Adrenal gland (tissue), 12 donors: ENCODE measurements around the gene CD48. TPM values are rescaled to one million over a fixed set of nuclear protein-coding genes. Genes with fewer than 3 reads are reported as not detected.
"Not testable (repeated sequence)": the region's sequence is repeated elsewhere in the genome, so short reads cannot be mapped to it uniquely, and the experiment has no call there.

Experiments used
- DNase-seq, 7 donors: peaks; one replicate each; pipeline ENCODE4 v3.0.0-alpha.2; 2019 to 2020
- H3K27ac ChIP-seq, 5 donors: fragments of 200-600 bp; sonication (generic) in 4 of 5; 1 replicate in 3 of 5; 2 replicates in 2 of 5; pipeline versions ENCODE4 v1.5.1 to v1.8.0; 2016 to 2020; ENCODE audit warnings: mild to moderate bottlenecking in 1 of 5
- H3K27me3 ChIP-seq: fragments of 200-600 bp; 2 replicates; pipeline ENCODE4 v1.8.0; 2021
- H3K36me3 ChIP-seq, 2 donors: fragments of 200-600 bp; replicated peaks in 1 of 2; 1 replicate in 1 of 2; 2 replicates in 1 of 2; pipeline versions ENCODE4 v1.5.1 to v1.8.0; 2018 to 2022
- H3K4me1 ChIP-seq, 2 donors: fragments of 200-600 bp; replicated peaks in 1 of 2; 1 replicate in 1 of 2; 2 replicates in 1 of 2; pipeline versions ENCODE4 v1.5.1 to v1.8.0; 2018 to 2021
- H3K4me3 ChIP-seq, 4 donors: fragments of 200-600 bp; sonication (generic) in 3 of 4; one replicate each; pipeline ENCODE4 v1.5.1; 2016 to 2018
- H3K9me3 ChIP-seq, 3 donors: fragments of 200-600 bp; sonication (generic) in 1 of 3; replicated peaks in 1 of 3; 1 replicate in 2 of 3; 2 replicates in 1 of 3; pipeline versions ENCODE4 v1.5.1 to v1.8.0; 2016 to 2021
- POLR2A ChIP-seq, 2 donors: fragments of 450-650 bp; IDR thresholded peaks; one replicate each; pipeline ENCODE4 v1.6.1; 2017; ENCODE audit warnings: antibody characterized with exemption in 2 of 2, mild to moderate bottlenecking in 2 of 2, moderate library complexity in 1 of 2
- WGBS, 4 donors: extraction: QIAGEN DNeasy Blood & Tissue Kit in 2 of 4; methylation state at CpG; one replicate each; pipeline versions ENCODE4 v1.1.5 to v1.1.7; 2013 to 2017; 5-methylcytosine and 5-hydroxymethylcytosine counted together
- intact Hi-C, 2 donors: fragments of 100-400 bp; cut with DNase I; formaldehyde crosslinking; loops; one replicate each; pipeline versions ENCODE4 v1.14.1 to v1.15.0; 2022 to 2023
- polyA plus RNA-seq, 3 donors: library from polyadenylated mRNA; stranded (reverse); fragments of 200-250 nt in 2 of 3; fragments of 350-450 nt in 1 of 3; fragmentation: Illumina TruSeq in 1 of 3; extraction: RNeasy Lipid Tissue Mini Kit (QIAGEN cat#74804) in 1 of 3; gene quantifications; one replicate each; pipeline ENCODE4 v1.2.3, GENCODE V29; 2013 to 2014
- total RNA-seq, 9 donors: library from RNA; depleted of rRNA in 4 of 9; stranded (reverse); fragments of >200 nt in 4 of 9; fragments of 120-200 nt in 1 of 9; fragmentation: NEBNext Ultra II Directional in 1 of 9; extraction: Animal tissue kit (Norgen Biotek cat#: 25700) in 1 of 9; gene quantifications; one replicate each; pipeline versions ENCODE4 v1.1.0 to v1.2.4, GENCODE V29; 2013 to 2023
- TF ChIP-seq, protein P1 (sequence below), 6 experiments: fragments of 450-650 bp in 4 of 6; fragments of 200-600 bp in 2 of 6; sonication (generic) in 1 of 6; IDR thresholded peaks; 1 replicate in 5 of 6; 2 replicates in 1 of 6; pipeline versions ENCODE4 v1.5.1 to v1.8.0; 2016 to 2021; ENCODE audit warnings: antibody characterized with exemption in 6 of 6, mild to moderate bottlenecking in 2 of 6, moderate library complexity in 1 of 6
- donor health status: healthy with polysubstance abuse.
- donor health status: Bipolar disorder and iron deficiency.
- donor health status: DM: yes; HTN: yes; CAD: no.
- donor health status: DM: no; HTN: no; CAD: no.
- donor health status: DM: no; HTN: no; CAD: no.
- donor health status: DM: yes; HTN: yes; CAD: no.

CD48 gene
- total and polyA plus RNA-seq, 12 donors = 1.4 to 9.0 (median 3.9) TPM; not detected in 1

- H3K4me1 ChIP-seq = no peaks in the 10 kb centered on the region
- H3K36me3 ChIP-seq = no peaks in the 10 kb centered on the region
- intact Hi-C loops = no loop called here
- no peak overlapping the region for H3K4me3 ChIP-seq
- DNase-seq = peak in 5 of 7 donors; percentile 18 to 53 (median 42)
- no peaks in the 10 kb centered on the region for H3K9me3 ChIP-seq
- no peak overlapping the region for H3K27ac ChIP-seq
- TF ChIP-seq, protein P1, sequence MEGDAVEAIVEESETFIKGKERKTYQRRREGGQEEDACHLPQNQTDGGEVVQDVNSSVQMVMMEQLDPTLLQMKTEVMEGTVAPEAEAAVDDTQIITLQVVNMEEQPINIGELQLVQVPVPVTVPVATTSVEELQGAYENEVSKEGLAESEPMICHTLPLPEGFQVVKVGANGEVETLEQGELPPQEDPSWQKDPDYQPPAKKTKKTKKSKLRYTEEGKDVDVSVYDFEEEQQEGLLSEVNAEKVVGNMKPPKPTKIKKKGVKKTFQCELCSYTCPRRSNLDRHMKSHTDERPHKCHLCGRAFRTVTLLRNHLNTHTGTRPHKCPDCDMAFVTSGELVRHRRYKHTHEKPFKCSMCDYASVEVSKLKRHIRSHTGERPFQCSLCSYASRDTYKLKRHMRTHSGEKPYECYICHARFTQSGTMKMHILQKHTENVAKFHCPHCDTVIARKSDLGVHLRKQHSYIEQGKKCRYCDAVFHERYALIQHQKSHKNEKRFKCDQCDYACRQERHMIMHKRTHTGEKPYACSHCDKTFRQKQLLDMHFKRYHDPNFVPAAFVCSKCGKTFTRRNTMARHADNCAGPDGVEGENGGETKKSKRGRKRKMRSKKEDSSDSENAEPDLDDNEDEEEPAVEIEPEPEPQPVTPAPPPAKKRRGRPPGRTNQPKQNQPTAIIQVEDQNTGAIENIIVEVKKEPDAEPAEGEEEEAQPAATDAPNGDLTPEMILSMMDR (IDR thresholded peaks at IDR 0.05) = no peak
- TF ChIP-seq POLR2A (IDR thresholded peaks at IDR 0.05) = no peak
- H3K27me3 ChIP-seq = no peaks in the 10 kb centered on the region
- WGBS, 4 donors = 55 to 65% (median 61%) methylated on average over 4 of the region's 4 CpGs
Measured at GRCh38 chr1:160704250-160704649, 7.4 kb downstream of the CD48 start.

DNA sequence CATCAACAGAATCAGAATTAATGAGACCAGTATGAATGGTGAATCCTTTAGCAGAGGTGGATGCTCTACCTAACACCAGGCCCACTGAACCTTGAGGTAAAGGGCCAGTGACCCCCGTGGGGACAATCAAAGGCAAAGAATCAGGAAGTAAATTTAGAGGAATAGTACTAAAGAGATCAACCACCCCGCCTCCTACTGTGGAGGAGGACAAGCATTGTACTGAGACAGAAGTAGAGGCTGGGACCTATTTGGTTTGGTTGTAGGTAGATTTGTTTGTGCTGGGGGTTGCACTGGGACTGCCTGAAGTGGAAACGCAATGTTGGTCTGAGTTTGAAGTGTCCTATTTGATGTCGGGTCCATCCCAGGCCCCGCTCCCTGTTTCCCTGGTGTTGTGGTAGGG is 9.5 kb downstream of the CD48 start:
- no peaks in the 10 kb centered on the region for H3K9me3 ChIP-seq
- 77 to 83% (median 80%) methylated on average over 5 of the region's 5 CpGs for WGBS, 4 donors
- intact Hi-C loops = no loop called here

GRCh38 chr1:160692390-160692789 is 19.2 kb downstream of the CD48 start:
- intact Hi-C loops, H3K4me3 ChIP-seq, DNase-seq, H3K4me1 ChIP-seq, H3K27me3 ChIP-seq, H3K36me3 ChIP-seq, H3K27ac ChIP-seq, H3K9me3 ChIP-seq: not testable (repeated sequence)
- WGBS, 4 donors = 82 to 86% (median 84%) methylated on average over 10 of the region's 10 CpGs

More for the DNA sequence above, 9.5 kb downstream of the CD48 start:
- TF ChIP-seq POLR2A (IDR thresholded peaks at IDR 0.05) = no peak
- TF ChIP-seq, protein P1 (IDR thresholded peaks at IDR 0.05) = no peak
- H3K4me1 ChIP-seq = no peaks in the 10 kb centered on the region
- H3K27me3 ChIP-seq = no peaks in the 10 kb centered on the region
- no peaks in the 10 kb centered on the region for H3K36me3 ChIP-seq
- H3K4me3 ChIP-seq = no peak overlapping the region
- DNase-seq = no peak
- H3K27ac ChIP-seq = no peak overlapping the region

DNA sequence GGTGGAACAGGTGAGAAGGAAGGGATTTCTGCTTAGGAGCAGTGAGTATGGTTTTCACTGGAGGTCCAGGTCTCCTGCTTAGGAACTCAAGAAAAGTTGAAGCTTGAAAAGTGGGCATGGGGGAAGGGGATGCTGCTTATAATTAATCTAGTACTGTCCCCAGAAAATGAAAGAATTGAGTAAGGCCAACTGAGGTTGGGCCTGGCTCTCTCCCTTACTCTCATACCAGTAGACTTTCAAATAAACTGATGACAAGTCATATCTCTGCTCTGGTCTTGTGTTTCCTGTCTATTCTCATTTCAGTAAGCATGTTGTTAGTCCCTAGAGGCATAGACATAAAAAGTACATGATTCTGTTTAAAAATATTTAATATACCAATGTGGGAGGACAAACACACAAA is 26.4 kb downstream of the CD48 start:
- no peak overlapping the region for H3K4me3 ChIP-seq
- H3K36me3 ChIP-seq = no peaks in the 10 kb centered on the region
- H3K27ac ChIP-seq = no peak overlapping the region
- no peaks in the 10 kb centered on the region for H3K4me1 ChIP-seq
- intact Hi-C loops = no loop called here
- DNase-seq = no peak
- H3K9me3 ChIP-seq = no peaks in the 10 kb centered on the region
- no peak for TF ChIP-seq POLR2A (IDR thresholded peaks at IDR 0.05)
- TF ChIP-seq, protein P1 (IDR thresholded peaks at IDR 0.05) = no peak
- no peaks in the 10 kb centered on the region for H3K27me3 ChIP-seq

- 57 to 66% (median 62%) methylated on average over 4 of the region's 4 CpGs for WGBS, 4 donors
- H3K27me3 ChIP-seq = no peaks in the 10 kb centered on the region
- H3K36me3 ChIP-seq = no peaks in the 10 kb centered on the region
- no peak for DNase-seq
- H3K4me3 ChIP-seq = no peak overlapping the region
- no peaks in the 10 kb centered on the region for H3K9me3 ChIP-seq
- no peak overlapping the region for H3K27ac ChIP-seq
- TF ChIP-seq POLR2A (IDR thresholded peaks at IDR 0.05) = no peak
- TF ChIP-seq, protein P1 (IDR thresholded peaks at IDR 0.05) = no peak
- intact Hi-C loops = no loop called here
- H3K4me1 ChIP-seq = no peaks in the 10 kb centered on the region
Measured at GRCh38 chr1:160682983-160683865, 28.4 kb downstream of the CD48 start.
